Stimulated activated CD8-positive, alpha-beta memory T cell treated with anti-CD3 and anti-CD28 coated beads, Interleukin-2, amount 100 ng/mL, for 1 hour (primary cell): ENCODE measurements around the gene ESAM.

Source experiments
- DNase-seq, 2 donors: peaks; one replicate each; pipeline ENCODE4 v3.0.0-alpha.2; 2020; ENCODE audit warnings: low read depth in 2 of 2

ESAM gene, protein sequence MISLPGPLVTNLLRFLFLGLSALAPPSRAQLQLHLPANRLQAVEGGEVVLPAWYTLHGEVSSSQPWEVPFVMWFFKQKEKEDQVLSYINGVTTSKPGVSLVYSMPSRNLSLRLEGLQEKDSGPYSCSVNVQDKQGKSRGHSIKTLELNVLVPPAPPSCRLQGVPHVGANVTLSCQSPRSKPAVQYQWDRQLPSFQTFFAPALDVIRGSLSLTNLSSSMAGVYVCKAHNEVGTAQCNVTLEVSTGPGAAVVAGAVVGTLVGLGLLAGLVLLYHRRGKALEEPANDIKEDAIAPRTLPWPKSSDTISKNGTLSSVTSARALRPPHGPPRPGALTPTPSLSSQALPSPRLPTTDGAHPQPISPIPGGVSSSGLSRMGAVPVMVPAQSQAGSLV

GRCh38 chr11:124762105-124762623 is at the start of gene ESAM:
ESAM (minus strand) TSS chr11:124762290; CDS start chr11:124762154, 136 bp downstream.
- peak; percentile 45 to 57 for DNase-seq

DNA sequence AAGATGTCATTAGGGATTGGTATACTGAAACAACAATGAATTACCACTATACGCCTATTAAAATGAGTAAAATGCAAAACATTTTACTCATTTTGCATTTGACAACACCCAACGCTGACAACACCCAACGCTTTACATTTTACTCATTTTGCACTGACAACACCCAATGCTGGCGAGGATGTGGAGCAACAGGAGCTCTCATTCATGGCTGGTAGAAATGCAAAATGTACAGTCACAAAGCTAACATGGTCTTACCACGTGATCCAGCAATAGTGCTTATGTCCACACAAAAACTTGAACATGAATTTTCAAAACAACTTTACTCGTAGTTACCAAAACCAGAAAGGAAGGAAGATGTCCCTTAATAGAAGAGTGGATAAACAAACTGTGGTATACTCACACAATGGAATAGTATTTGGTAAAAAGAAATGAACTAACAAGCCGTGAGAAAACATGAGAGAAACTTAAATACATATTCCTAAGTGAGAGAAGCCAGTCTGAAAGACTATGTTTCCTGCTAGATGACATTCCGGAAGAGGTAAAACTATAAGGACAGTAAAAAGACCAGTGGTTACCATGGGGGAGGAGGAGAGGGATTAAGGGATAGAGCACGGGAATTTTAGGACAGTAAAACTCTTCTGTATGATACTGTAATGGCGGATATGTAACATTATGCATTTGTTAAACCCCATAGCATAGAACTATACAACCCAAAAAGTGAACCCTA is 49.5 kb upstream of the ESAM start:
- DNase-seq, result no peak

DNA sequence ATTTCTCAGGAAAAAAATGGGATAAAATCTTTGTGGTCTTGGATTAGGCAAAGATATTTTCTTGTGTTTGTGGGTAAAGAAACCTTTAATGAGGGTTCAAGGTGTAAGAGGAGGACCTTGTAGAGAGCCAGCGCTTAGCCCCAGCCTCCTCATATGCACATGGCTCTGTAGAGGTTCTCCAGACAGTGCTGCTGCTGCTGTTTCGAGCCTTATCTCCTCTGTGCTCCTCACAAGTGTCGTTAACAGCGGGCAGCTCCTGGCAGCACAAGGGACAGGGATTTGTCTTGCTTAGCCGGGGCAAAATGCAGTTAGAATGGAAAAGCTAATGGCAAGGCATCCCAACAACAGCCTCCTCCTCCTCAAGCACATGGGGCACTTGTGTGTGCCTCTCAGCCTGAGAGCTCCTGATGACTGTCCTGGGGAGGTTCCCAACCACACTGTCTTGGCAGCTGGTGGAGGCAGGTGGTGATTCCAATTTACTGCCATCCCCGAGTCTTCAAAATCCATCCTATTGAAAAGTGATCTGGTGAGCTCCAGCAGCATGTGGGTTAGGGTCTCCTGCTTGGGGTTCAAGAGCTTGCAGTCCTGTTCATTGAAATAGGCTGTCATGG is 45.7 kb upstream of the ESAM start:
- no peak for DNase-seq

DNA sequence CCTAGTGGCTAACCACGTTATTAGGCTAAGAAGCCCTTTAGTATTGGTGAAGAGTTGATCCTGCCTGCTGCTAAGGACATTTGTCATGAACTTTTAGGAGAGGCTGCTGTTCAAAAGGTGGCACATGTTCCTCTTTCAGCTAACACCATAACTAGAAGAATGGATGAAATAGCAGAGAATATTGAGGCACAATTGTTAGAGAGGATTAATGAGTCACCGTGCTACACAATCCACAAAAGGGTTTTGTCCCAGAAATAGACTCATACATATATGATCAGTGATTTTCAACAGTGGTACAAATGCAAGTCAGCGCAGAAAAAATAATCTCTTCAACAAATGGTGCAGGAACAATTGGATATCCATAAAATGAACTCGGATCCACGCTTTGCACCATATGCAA is 45.1 kb upstream of the ESAM start:
- no peak for DNase-seq

DNA sequence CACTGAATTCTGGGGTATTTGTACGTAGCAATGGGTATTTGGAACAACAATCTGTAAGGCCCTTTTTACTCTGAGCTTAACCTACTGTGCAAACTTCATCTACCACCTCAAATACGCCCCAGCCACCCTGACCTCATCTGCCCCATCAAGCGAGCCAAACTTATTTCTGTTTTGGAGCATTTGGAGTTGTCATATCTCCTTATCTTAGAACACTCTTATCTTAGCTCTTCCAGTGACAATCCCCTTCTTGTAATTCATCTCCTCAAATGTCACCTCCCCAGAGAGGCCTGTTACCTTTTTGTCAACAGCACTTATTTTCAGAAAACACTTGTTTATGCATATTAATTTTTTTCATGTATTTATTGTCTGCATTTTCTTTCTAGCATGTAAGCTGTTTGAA is 42.8 kb upstream of the ESAM start:
- no peak for DNase-seq

DNA sequence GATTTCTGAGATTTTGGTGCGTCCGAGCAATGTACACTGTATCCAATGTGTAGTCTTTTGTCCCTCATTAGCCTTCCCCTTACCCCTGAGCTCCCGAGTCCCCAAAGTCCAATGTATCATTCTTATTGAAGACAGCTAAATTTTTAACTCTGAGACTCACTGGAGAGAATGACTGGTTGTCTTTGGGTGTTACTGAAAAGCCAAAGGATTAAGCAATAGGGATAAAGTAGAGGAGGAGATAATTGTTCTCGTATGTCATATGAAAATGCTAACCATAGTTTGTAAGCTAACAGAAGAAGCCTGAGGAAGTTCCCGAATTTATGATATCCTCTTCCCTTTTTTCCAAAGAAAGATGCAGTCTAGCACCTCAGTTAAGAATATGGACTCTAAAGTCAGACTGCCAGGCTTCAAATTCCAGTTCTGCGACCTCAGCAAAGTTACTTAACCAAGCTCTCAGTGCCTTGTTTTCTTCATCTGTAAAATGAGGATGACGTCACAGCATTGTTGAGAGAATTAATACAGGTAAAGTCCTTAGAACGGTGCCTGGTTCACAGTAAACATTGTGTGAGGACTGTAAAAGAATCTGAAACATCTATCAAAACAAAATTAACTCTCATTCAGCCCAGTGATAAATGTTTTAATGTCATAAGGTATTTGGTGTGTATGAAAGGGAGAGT is 39.7 kb upstream of the ESAM start:
- no peak for DNase-seq

- DNase-seq, result no peak
Measured at GRCh38 chr11:124801014-124801413, 38.9 kb upstream of the ESAM start.

- DNase-seq, result peak; percentile 61 to 64
Measured at GRCh38 chr11:124800226-124800929, 38.3 kb upstream of the ESAM start, which contains the start of gene MSANTD2. MSANTD2 (minus strand) TSS chr11:124800406; CDS start chr11:124800380, 26 bp downstream.

DNA sequence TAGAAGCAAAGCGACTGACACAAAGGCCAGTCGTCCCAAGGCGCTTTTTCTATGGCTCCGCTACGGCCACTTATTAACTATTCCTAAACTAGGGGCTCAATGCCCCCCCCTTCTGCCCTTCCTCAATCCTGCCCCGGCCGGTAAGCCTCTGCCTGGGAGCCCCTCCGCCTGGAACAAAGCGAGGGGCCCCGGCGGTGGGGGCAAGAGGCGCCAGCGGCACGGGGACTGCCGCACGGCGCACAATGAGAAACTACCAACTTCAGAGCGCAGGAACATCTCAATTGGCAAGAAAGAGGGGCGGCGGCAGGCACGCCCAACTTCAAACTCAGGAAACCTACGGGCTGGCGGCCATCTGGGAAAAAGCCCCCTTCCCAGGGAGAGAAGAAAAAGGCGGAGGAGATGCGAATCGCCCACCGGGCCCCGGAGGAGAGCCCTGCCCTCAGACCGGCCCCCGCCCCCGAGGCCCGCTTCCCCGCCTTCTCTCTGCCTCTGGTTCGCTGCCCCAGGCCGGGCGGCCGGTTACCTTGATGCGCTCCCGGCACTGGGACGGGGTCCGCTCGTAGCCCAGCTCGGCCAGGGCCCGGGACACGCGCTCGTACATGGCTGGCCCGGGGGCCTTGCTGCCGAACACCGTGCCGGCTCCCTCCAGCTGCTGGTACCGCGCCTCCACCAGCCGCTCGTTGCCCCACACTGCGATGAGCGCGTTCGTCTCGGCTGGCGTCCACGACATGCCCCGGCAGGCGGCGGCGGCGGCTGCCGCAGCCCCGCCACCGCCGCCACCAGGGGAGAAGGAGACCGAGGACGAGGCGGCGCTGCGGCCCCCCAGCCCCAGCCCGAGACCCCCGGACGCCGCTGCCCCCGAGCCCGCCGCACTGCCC is 37.5 kb upstream of the ESAM start:
- DNase-seq, result peak in 1 of 2 donors; percentile 7

GRCh38 chr11:124798991-124799347 is 36.9 kb upstream of the ESAM start:
- no peak for DNase-seq

DNA sequence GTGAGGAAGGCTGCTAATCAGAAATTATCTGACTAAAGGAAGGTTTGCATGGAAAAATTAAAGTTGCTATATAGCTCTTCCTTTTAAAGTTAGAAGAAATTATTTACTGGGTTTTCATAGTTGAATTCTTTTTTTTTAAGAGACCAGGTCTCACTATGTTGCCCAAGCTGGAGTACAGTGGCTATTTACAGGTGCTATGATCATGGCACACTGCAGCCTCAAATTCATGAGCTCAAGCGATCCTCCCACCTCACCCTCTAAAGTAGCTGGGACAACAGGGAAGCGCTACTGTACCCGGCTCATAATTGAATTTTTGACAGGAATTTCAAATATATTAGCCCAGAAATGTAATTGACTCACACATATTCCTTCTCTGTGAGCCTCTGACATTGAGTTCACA is 34.2 kb upstream of the ESAM start:
- DNase-seq, result no peak

DNA sequence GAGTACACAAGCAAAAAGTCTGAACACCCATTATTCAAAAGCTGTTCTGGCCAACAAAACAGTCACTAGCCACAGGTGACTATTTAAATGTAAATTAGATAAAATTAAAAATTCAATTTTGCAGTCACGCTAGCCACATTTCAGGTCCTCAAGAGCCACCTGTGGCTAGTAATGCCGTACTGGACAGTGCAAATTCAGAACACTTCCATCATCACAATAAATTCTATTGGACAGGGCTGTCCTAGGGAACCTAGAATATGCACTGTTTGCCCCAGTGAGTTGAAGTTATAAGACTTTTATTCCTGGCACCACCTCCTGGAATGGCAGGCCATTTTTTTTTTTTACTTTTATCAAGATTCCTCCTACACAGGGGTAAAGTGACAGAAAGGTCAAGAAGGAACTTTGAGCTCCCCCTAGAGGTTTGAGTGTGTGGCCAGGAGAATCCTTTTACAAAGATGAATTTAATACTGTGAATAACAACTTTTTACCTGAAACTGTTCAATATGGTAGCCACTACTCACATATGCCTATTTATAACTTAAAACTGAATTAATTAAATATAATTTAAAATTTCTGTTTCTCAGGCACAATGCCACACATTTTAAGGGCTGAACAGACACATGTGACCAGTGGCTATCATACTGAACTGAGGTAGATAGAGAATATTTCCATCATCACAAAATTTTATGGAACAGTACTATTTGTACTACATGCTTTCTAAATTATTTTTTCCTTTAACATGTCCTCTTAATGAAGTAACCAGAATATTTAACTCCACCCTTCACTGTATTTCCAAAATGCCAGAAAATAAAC is 31.6 kb upstream of the ESAM start:
- no peak for DNase-seq

DNA sequence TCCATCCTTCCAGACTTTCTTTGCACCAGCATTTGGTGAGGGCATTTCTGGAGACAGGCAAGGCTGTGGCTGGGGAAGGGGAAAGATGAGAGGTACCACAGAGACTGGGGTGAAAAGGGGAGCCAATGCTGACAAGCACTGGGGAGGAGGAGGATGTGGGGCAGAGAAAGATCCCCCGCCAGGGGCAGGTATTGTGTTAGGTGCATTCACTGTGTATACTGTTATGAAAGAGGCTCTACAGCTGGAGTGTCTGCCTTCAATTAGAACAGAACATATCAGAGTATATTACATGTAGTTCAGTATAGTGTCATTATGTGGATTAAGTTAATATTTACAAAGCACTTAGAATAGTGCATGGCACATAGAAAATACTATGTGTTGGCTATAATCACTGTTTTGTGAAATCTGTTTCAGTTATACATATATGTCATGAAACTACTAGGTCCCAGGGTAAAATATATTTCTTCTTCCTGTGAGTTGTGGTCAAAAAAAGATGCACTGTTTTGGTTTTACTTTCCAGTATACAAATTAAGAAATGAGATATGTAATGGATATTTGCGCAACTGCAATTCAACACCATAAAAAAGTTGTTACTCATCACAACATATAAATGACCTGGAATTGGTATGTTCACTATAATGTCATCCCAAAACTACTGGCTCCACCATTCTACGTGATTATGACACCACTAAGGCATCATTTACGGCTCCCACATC is 29.7 kb upstream of the ESAM start:
- DNase-seq, result no peak

- no peak for DNase-seq
Measured at GRCh38 chr11:124788521-124788920, 26.4 kb upstream of the ESAM start.

DNA sequence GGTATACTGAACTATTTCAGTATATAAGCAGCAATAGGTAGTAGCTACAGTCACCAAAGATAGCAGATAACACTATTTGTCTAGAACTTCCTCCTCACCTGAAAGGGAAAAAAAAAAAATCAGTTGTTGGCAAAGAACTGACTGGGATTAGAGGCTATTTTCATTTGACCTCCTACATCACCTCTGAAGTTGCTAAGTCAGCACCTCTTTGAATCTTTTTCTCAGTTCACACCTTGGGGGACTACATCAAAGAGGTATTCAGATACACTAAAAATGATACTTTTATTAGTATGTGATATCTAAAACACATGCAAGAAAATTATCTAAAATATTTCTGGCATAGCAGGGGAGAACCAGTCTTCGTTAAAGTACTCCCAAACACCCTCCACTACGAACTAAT is 22.0 kb upstream of the ESAM start:
- no peak for DNase-seq

GRCh38 chr11:124783002-124783401 is 20.9 kb upstream of the ESAM start:
- DNase-seq, result no peak

GRCh38 chr11:124779568-124779967 is 17.5 kb upstream of the ESAM start:
- no peak for DNase-seq

GRCh38 chr11:124778281-124778680 is 16.2 kb upstream of the ESAM start:
- no peak for DNase-seq
